HepG2 (cell line): ENCODE measurements around the gene VAMP5. TPM values are rescaled to one million over a fixed set of nuclear protein-coding genes. Genes with fewer than 3 reads are reported as not detected.

ENCODE experiments used
- CHD4 ChIP-seq: fragments of 200-600 bp; sonication (generic); IDR thresholded peaks from 2 replicates; pipeline ENCODE4 v1.7.0; 2017; ENCODE audit warnings: mild to moderate bottlenecking, low read length, borderline replicate concordance
- DMAP1 ChIP-seq: IDR thresholded peaks from 2 replicates; pipeline ENCODE4 v1.6.1; 2016
- HES4 ChIP-seq: sonication (generic); formaldehyde crosslinking; IDR thresholded peaks from 2 replicates; pipeline ENCODE4 v1.9.0; 2021; ENCODE audit warnings: mild to moderate bottlenecking, missing genetic modification reagents, borderline replicate concordance
- HINFP ChIP-seq: sonication (generic); formaldehyde crosslinking; IDR thresholded peaks from 2 replicates; pipeline ENCODE4 v1.4.0; 2020; ENCODE audit warnings: low read depth, mild to moderate bottlenecking, missing genetic modification reagents
- HMG20A ChIP-seq: IDR thresholded peaks from 2 replicates; pipeline ENCODE4 v1.6.1; 2016; ENCODE audit warnings: borderline replicate concordance
- PHB2 ChIP-seq: fragments of 450-650 bp; IDR thresholded peaks from 2 replicates; pipeline ENCODE4 v1.6.1; 2018; ENCODE audit not compliant: partially characterized antibody
- TARDBP ChIP-seq: sonication (generic); formaldehyde crosslinking; IDR thresholded peaks from 2 replicates; pipeline ENCODE4 v1.8.0; 2022; ENCODE audit warnings: mild to moderate bottlenecking, missing genetic modification reagents
- TCF12 ChIP-seq, 2 experiments: fragments of 450-650 bp in 1 of 2; sonication (generic) in 1 of 2; formaldehyde crosslinking in 1 of 2; IDR thresholded peaks; 2 replicates each; pipeline versions ENCODE4 v1.6.1 to v1.8.0; 2017 to 2022; ENCODE audit warnings: antibody characterized with exemption in 1 of 2, mild to moderate bottlenecking in 1 of 2, missing genetic modification reagents in 1 of 2, moderate library complexity in 1 of 2
- TRAFD1 ChIP-seq: sonication (generic); formaldehyde crosslinking; IDR thresholded peaks from 2 replicates; pipeline ENCODE4 v1.5.1; 2020; ENCODE audit warnings: missing genetic modification reagents, mild to moderate bottlenecking, borderline replicate concordance
- ZFX ChIP-seq: sonication (generic); formaldehyde crosslinking; IDR thresholded peaks from 2 replicates; pipeline ENCODE4 v1.4.0; 2020; ENCODE audit warnings: mild to moderate bottlenecking, low read depth, missing genetic modification reagents, moderate library complexity
- ZMYM3 ChIP-seq: sonication (generic); formaldehyde crosslinking; IDR thresholded peaks from 2 replicates; pipeline ENCODE4 v1.5.1; 2020; ENCODE audit warnings: mild to moderate bottlenecking, missing genetic modification reagents
- ZNF496 ChIP-seq: sonication (generic); formaldehyde crosslinking; IDR thresholded peaks from 2 replicates; pipeline ENCODE4 v1.8.1; 2023; ENCODE audit warnings: mild to moderate bottlenecking, moderate library complexity, missing genetic modification reagents; ENCODE audit not compliant: insufficient replicate concordance
- ZNF598 ChIP-seq: sonication (generic); formaldehyde crosslinking; IDR thresholded peaks from 2 replicates; pipeline ENCODE4 v1.5.1; 2020; ENCODE audit warnings: mild to moderate bottlenecking, missing genetic modification reagents, borderline replicate concordance
- polyA plus RNA-seq, 8 experiments: library from polyadenylated mRNA; depleted of rRNA in 3 of 8; stranded (reverse) in 7 of 8; unstranded in 1 of 8; fragments of >200 nt; fragmentation: Illumina TruSeq in 4 of 8; extraction: Trizol in 4 of 8; gene quantifications; 2 replicates each; pipeline versions ENCODE4 v1.2.1 to v1.2.3, GENCODE V29; 2011 to 2016; ENCODE audit warnings: low read depth in 4 of 8, missing spikeins in 1 of 8, mixed read lengths in 1 of 8; ENCODE audit not compliant: insufficient read depth in 1 of 8
- total RNA-seq, 5 experiments: library from RNA; depleted of rRNA; stranded (reverse); fragments of >200 nt; fragmentation: Illumina TruSeq; extraction: Trizol; gene quantifications; 2 replicates each; pipeline ENCODE4 v1.2.3, GENCODE V29; 2016; ENCODE audit warnings: low read depth in 1 of 5

The VAMP5 gene
- total and polyA plus RNA-seq, 2 of the 13 experiments (the other 11 are each of a cell fraction or from before 2014, with no cell fraction given) = 7.2 to 56.7 TPM

- TF ChIP-seq TCF12 (IDR thresholded peaks at IDR 0.05) = no peak
- no peak for TF ChIP-seq TCF12 (CRISPR knock-in tag; IDR thresholded peaks at IDR 0.05)
- TF ChIP-seq TRAFD1 = peak; percentile 44; the same call in 1 of the 2 replicates
- TF ChIP-seq ZFX (CRISPR knock-in tag) = no peak
- no peak for TF ChIP-seq HMG20A (CRISPR knock-in tag)
- no peak for TF ChIP-seq ZNF598
- 0 out of 2 replicates have a peak, but pooled peaks have one; percentile 3 for TF ChIP-seq HES4 (CRISPR knock-in tag)
- no peak for TF ChIP-seq HINFP (CRISPR knock-in tag)
- TF ChIP-seq DMAP1 (CRISPR knock-in tag) = no peak
- TF ChIP-seq CHD4 = no peak
- no peak for TF ChIP-seq PHB2
- TF ChIP-seq ZNF496 (CRISPR knock-in tag) = no peak
- 0 out of 2 replicates have a peak, but pooled peaks have one; percentile 8 for TF ChIP-seq ZMYM3 (CRISPR knock-in tag)
- TF ChIP-seq TARDBP (CRISPR knock-in tag) = peak; percentile 2; the same call in 1 of the 2 replicates
Observed at GRCh38 chr2:85596026-85596333, 11.7 kb downstream of the VAMP5 start (continued).
